DND-41 (cell line): Measurements from ENCODE around the gene PRKAG2.

Experiments
- CTCF ChIP-seq: IDR thresholded peaks from 2 replicates; pipeline ENCODE4 v1.5.1; 2012; ENCODE audit warnings: borderline replicate concordance, low read length, moderate library complexity, mild to moderate bottlenecking; ENCODE audit not compliant: poor library complexity, severe bottlenecking; ENCODE audit errors: extremely low read depth
- EZH2 ChIP-seq: IDR thresholded peaks from 3 replicates; pipeline ENCODE4 v1.6.1; 2012; ENCODE audit warnings: borderline replicate concordance, low read depth, mild to moderate bottlenecking, moderate library complexity, low read length, inconsistent platforms; ENCODE audit not compliant: severe bottlenecking

GRCh38 chr7:151743481-151743983 is 133.4 kb downstream of the PRKAG2 start:
- TF ChIP-seq CTCF (no peak), EZH2 (no peak)
